CD4-positive, alpha-beta memory T cell (primary cell): ENCODE data around the gene CACNA2D1. TPM values are rescaled to one million over a fixed set of nuclear protein-coding genes. Genes with fewer than 3 reads are reported as not detected.

Experiments used
- CTCF ChIA-PET: fragments of 350-600 bp; sonication (Branson Sonifier 250); formaldehyde crosslinking; loops from one replicate; lab custom pipeline; 2021; ENCODE audit warnings: inconsistent platforms; ENCODE audit not compliant: partially characterized antibody; lab: Charles Lee
- POLR2A ChIA-PET: fragments of 350-600 bp; sonication (Branson Sonifier 250); formaldehyde crosslinking; loops from one replicate; lab custom pipeline; 2021; ENCODE audit not compliant: partially characterized antibody; lab: Charles Lee
- DNase-seq, 5 donors: peaks; one replicate each; pipeline versions ENCODE4 v3.0.0 to v3.0.0-alpha.2; 2020 to 2022; ENCODE audit warnings: mixed read lengths in 1 of 5
- H3K27ac ChIP-seq: one replicate; pipeline ENCODE4 v1.7.0; 2013; ENCODE audit warnings: low read depth, low read length
- H3K27me3 ChIP-seq: 2 replicates; pipeline ENCODE4 v1.7.0; 2013; ENCODE audit warnings: mild to moderate bottlenecking, low read length, moderate library complexity; ENCODE audit not compliant: insufficient read depth
- H3K36me3 ChIP-seq: 2 replicates; pipeline ENCODE4 v1.7.0; 2013; ENCODE audit warnings: mild to moderate bottlenecking, low read length, moderate library complexity; ENCODE audit not compliant: insufficient read depth
- H3K4me1 ChIP-seq: 2 replicates; pipeline ENCODE4 v1.7.0; 2013; ENCODE audit warnings: mild to moderate bottlenecking, low read length, moderate library complexity; ENCODE audit not compliant: insufficient read depth
- H3K4me3 ChIP-seq, 2 donors: one replicate each; pipeline ENCODE4 v1.7.0; 2013; ENCODE audit warnings: low read length in 2 of 2, mild to moderate bottlenecking in 1 of 2
- H3K9me3 ChIP-seq, 2 donors: one replicate each; pipeline ENCODE4 v1.7.0; 2013; ENCODE audit warnings: low read length in 2 of 2, control low read depth in 1 of 2; ENCODE audit not compliant: control insufficient read depth in 1 of 2
- H3K27ac Mint-ChIP-seq, 7 donors: one replicate each; pipeline ENCODE4 v1.8.0; 2020 to 2021; ENCODE audit warnings: mixed read lengths in 7 of 7, mild to moderate bottlenecking in 6 of 7, inconsistent platforms in 3 of 7, moderate library complexity in 3 of 7
- H3K27me3 Mint-ChIP-seq, 2 donors: one replicate each; pipeline ENCODE4 v1.8.0; 2020 to 2021; ENCODE audit warnings: mixed read lengths in 2 of 2
- H3K36me3 Mint-ChIP-seq, 2 donors: one replicate each; pipeline ENCODE4 v1.8.0; 2020 to 2021; ENCODE audit warnings: mixed read lengths in 2 of 2, inconsistent platforms in 1 of 2, mild to moderate bottlenecking in 1 of 2
- H3K4me1 Mint-ChIP-seq, 4 donors: one replicate each; pipeline ENCODE4 v1.8.0; 2020 to 2021; ENCODE audit warnings: mixed read lengths in 4 of 4, mild to moderate bottlenecking in 1 of 4
- H3K4me3 Mint-ChIP-seq, 8 donors: one replicate each; pipeline ENCODE4 v1.8.0; 2020 to 2021; ENCODE audit warnings: mixed read lengths in 8 of 8, mild to moderate bottlenecking in 7 of 8, moderate library complexity in 6 of 8, inconsistent platforms in 3 of 8
- H3K9me3 Mint-ChIP-seq, 8 donors: one replicate each; pipeline ENCODE4 v1.8.0; 2020 to 2021; ENCODE audit warnings: mixed read lengths in 8 of 8, mild to moderate bottlenecking in 5 of 8, inconsistent platforms in 3 of 8, moderate library complexity in 1 of 8
- intact Hi-C: fragments of 100-400 bp; cut with micrococcal nuclease; formaldehyde crosslinking; loops from one replicate; pipeline ENCODE4 v1.15.1; 2023
- polyA plus RNA-seq, 2 donors: library from polyadenylated mRNA; unstranded; fragments of 300-500 nt; fragmentation: Illumina TruSeq; gene quantifications; one replicate each; pipeline ENCODE4 v1.2.3, GENCODE V29; 2021
- total RNA-seq, 2 experiments: library from RNA; stranded (reverse); gene quantifications; one replicate each; pipeline ENCODE4 v1.2.3, GENCODE V29; 2021

CACNA2D1 gene
- total and polyA plus RNA-seq, 4 experiments from 2014 or later, result not detected

GRCh38 chr7:82250598-82250997 is 193.0 kb downstream of the CACNA2D1 start:
- Histone ChIP-seq H3K4me3 (no peak overlapping the region), H3K27ac (no peak overlapping the region), H3K36me3 (no peaks in the 10 kb centered on the region), H3K27me3 (no peaks in the 10 kb centered on the region), H3K4me1 (no peaks in the 10 kb centered on the region), H3K9me3 (no peaks in the 10 kb centered on the region)
- POLR2A ChIA-PET, result no interaction called here
- Mint-ChIP-seq H3K4me3 (no peak overlapping the region), H3K27me3 (no peaks in the 10 kb centered on the region), H3K27ac (no peak overlapping the region), H3K36me3 (no peaks in the 10 kb centered on the region), H3K4me1 (no peaks in the 10 kb centered on the region), H3K9me3 (peaks cover 0 to 5% (median 0%) of the 10 kb centered on the region in 8 donors)
- no peak for DNase-seq
- intact Hi-C loops, result no loop called here
- CTCF ChIA-PET, result no interaction called here

GRCh38 chr7:82249979-82250378 is 193.6 kb downstream of the CACNA2D1 start:
- ChIA-PET CTCF (no interaction called here), POLR2A (no interaction called here)

DNA sequence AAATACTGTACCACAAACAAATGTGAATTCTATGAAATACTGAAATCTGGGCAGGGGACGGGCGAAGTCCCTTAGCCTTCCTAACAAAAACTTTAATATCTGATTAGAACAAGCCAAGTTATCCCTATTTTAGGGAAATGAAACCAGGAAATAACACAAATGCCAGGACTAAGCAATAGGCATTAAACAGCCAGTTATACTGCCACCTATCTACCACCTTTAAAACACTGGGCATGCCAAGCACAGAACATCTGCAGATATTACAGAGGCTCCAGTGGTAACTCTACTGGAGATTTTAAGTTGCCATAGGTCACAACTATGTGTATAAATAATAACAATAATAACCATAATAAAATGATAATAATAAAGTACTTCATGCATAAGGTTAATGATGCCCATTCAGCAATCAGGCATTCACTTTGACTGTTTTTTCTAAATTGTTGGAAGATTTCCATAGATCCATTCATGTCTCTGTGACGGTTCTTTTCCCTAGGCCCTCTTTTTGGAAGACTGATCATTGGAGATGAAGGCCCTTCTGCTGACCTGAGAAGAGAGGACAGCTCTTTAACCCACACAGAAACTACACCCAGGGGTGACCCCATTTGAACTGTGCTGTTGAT is 195.7 kb downstream of the CACNA2D1 start:
- intact Hi-C loops, result no loop called here
- ChIA-PET POLR2A (no interaction called here), CTCF (no interaction called here)
- Histone ChIP-seq H3K27ac (no peak overlapping the region), H3K4me1 (no peaks in the 10 kb centered on the region), H3K9me3 (no peaks in the 10 kb centered on the region), H3K36me3 (no peaks in the 10 kb centered on the region), H3K4me3 (no peak overlapping the region), H3K27me3 (no peaks in the 10 kb centered on the region)
- no peaks in the 10 kb centered on the region for H3K4me1 Mint-ChIP-seq
- no peaks in the 10 kb centered on the region for H3K36me3 Mint-ChIP-seq
- H3K27me3 Mint-ChIP-seq, result no peaks in the 10 kb centered on the region
- H3K9me3 Mint-ChIP-seq, result peaks cover 0 to 7% (median 0%) of the 10 kb centered on the region in 8 donors
- H3K27ac Mint-ChIP-seq, result no peak overlapping the region
- no peak for DNase-seq
- no peak overlapping the region for H3K4me3 Mint-ChIP-seq

More at GRCh38 chr7:82249979-82250378, 193.6 kb downstream of the CACNA2D1 start:
- no peaks in the 10 kb centered on the region for H3K36me3 Mint-ChIP-seq
- H3K27me3 ChIP-seq, result no peaks in the 10 kb centered on the region
- H3K4me1 Mint-ChIP-seq, result no peaks in the 10 kb centered on the region
- H3K27me3 Mint-ChIP-seq, result no peaks in the 10 kb centered on the region
- no peak overlapping the region for H3K4me3 ChIP-seq
- H3K4me1 ChIP-seq, result no peaks in the 10 kb centered on the region
- H3K9me3 Mint-ChIP-seq, result peaks cover 0 to 5% (median 0%) of the 10 kb centered on the region in 8 donors
- no peak for DNase-seq
- H3K4me3 Mint-ChIP-seq, result no peak overlapping the region
- peak overlapping the region in 1 of 7 donors; percentile 29 for H3K27ac Mint-ChIP-seq
- no peaks in the 10 kb centered on the region for H3K36me3 ChIP-seq
- no peak overlapping the region for H3K27ac ChIP-seq
- intact Hi-C loops, result no loop called here
- H3K9me3 ChIP-seq, result no peaks in the 10 kb centered on the region

- POLR2A ChIA-PET, result no interaction called here
- DNase-seq, result no peak
- no peaks in the 10 kb centered on the region for H3K27me3 ChIP-seq
- intact Hi-C loops, result no loop called here
- H3K4me3 ChIP-seq, result no peak overlapping the region
- no peaks in the 10 kb centered on the region for H3K27me3 Mint-ChIP-seq
- H3K27ac ChIP-seq, result no peak overlapping the region
- H3K4me1 Mint-ChIP-seq, result no peaks in the 10 kb centered on the region
- no peak overlapping the region for H3K27ac Mint-ChIP-seq
- no peaks in the 10 kb centered on the region for H3K9me3 ChIP-seq
- no peak overlapping the region for H3K4me3 Mint-ChIP-seq
- H3K4me1 ChIP-seq, result no peaks in the 10 kb centered on the region
- H3K36me3 Mint-ChIP-seq, result no peaks in the 10 kb centered on the region
- peaks cover 0 to 7% (median 0%) of the 10 kb centered on the region in 8 donors for H3K9me3 Mint-ChIP-seq
- H3K36me3 ChIP-seq, result no peaks in the 10 kb centered on the region
- CTCF ChIA-PET, result no interaction called here
Observed at GRCh38 chr7:82244947-82245517, 198.5 kb downstream of the CACNA2D1 start.

- ChIA-PET POLR2A (no interaction called here), CTCF (no interaction called here)
- no peak overlapping the region for H3K27ac Mint-ChIP-seq
- intact Hi-C loops, result no loop called here
- no peak for DNase-seq
- Histone ChIP-seq H3K27me3 (no peaks in the 10 kb centered on the region), H3K4me1 (no peaks in the 10 kb centered on the region), H3K9me3 (no peaks in the 10 kb centered on the region), H3K4me3 (no peak overlapping the region), H3K36me3 (no peaks in the 10 kb centered on the region), H3K27ac (no peak overlapping the region)
- no peaks in the 10 kb centered on the region for H3K27me3 Mint-ChIP-seq
- H3K36me3 Mint-ChIP-seq, result no peaks in the 10 kb centered on the region
- H3K9me3 Mint-ChIP-seq, result peaks cover 0 to 4% (median 1%) of the 10 kb centered on the region in 8 donors
- H3K4me3 Mint-ChIP-seq, result no peak overlapping the region
- H3K4me1 Mint-ChIP-seq, result no peaks in the 10 kb centered on the region
Observed at GRCh38 chr7:82241356-82241755, 202.2 kb downstream of the CACNA2D1 start.

- no peaks in the 10 kb centered on the region for H3K9me3 ChIP-seq
- H3K9me3 Mint-ChIP-seq, result peaks cover 0 to 4% (median 0%) of the 10 kb centered on the region in 8 donors
- no peak overlapping the region for H3K4me3 Mint-ChIP-seq
- intact Hi-C loops, result no loop called here
- H3K36me3 ChIP-seq, result no peaks in the 10 kb centered on the region
- ChIA-PET POLR2A (no interaction called here), CTCF (no interaction called here)
- no peaks in the 10 kb centered on the region for H3K4me1 ChIP-seq
- H3K27ac ChIP-seq, result no peak overlapping the region
- no peak overlapping the region for H3K4me3 ChIP-seq
- no peaks in the 10 kb centered on the region for H3K36me3 Mint-ChIP-seq
- no peaks in the 10 kb centered on the region for H3K27me3 Mint-ChIP-seq
- DNase-seq, result no peak
- no peaks in the 10 kb centered on the region for H3K27me3 ChIP-seq
- H3K4me1 Mint-ChIP-seq, result no peaks in the 10 kb centered on the region
- no peak overlapping the region for H3K27ac Mint-ChIP-seq
Observed at GRCh38 chr7:82235713-82236112, 207.9 kb downstream of the CACNA2D1 start.

- DNase-seq, result no peak
- H3K4me1 ChIP-seq, result no peaks in the 10 kb centered on the region
- H3K4me3 ChIP-seq, result no peak overlapping the region
- no peaks in the 10 kb centered on the region for H3K36me3 ChIP-seq
- POLR2A ChIA-PET, result no interaction called here
- CTCF ChIA-PET, result no interaction called here
- no peaks in the 10 kb centered on the region for H3K27me3 Mint-ChIP-seq
- H3K36me3 Mint-ChIP-seq, result no peaks in the 10 kb centered on the region
- no peaks in the 10 kb centered on the region for H3K9me3 ChIP-seq
- no peak overlapping the region for H3K4me3 Mint-ChIP-seq
- no peaks in the 10 kb centered on the region for H3K4me1 Mint-ChIP-seq
- no peak overlapping the region for H3K27ac ChIP-seq
- intact Hi-C loops, result loop anchor here (5.0 kb wide), 1 partner anchor 493 kb away; no protein-coding TSS in a partner anchor
- peaks cover 0 to 4% (median 0%) of the 10 kb centered on the region in 8 donors for H3K9me3 Mint-ChIP-seq
- no peak overlapping the region for H3K27ac Mint-ChIP-seq
- no peaks in the 10 kb centered on the region for H3K27me3 ChIP-seq
Observed at GRCh38 chr7:82234457-82235049, 209.0 kb downstream of the CACNA2D1 start.
